ACHN (cell line): Measurements from ENCODE around the gene SLC16A8.

Experiments
- DNase-seq: peaks from one replicate; pipeline ENCODE4 v3.0.0-alpha.2; 2015
- in situ Hi-C: cut with HindIII; loops from 2 replicates; pipeline ENCODE4 v1.10.0; 2017; ENCODE audit warnings: low sequenced_read_pairs, low pct_ligation_motif_present, low pct_unique_long_range_greater_than_20kb

The SLC16A8 gene

GRCh38 chr22:38066381-38067027 is 17.5 kb downstream of the SLC16A8 start:
- in situ Hi-C loops = no loop called here
- no peak for DNase-seq

- DNase-seq = no peak
- in situ Hi-C loops = no loop called here
These were observed 18.4 kb downstream of the SLC16A8 start for GRCh38 chr22:38065539-38065938.

- in situ Hi-C loops = no loop called here
- no peak for DNase-seq
These were observed 21.2 kb downstream of the SLC16A8 start for GRCh38 chr22:38062791-38063190.

- in situ Hi-C loops = no loop called here
These were observed 26.8 kb downstream of the SLC16A8 start, which contains the start of gene PICK1 for GRCh38 chr22:38056969-38057891. TSS of gene PICK1 (plus strand) at chr22:38057404. CDS start at chr22:38057810, 406 bp downstream.

GRCh38 chr22:38051900-38052862 is 31.8 kb downstream of the SLC16A8 start:
- peak; percentile 70 for DNase-seq
- in situ Hi-C loops = no loop called here

More at GRCh38 chr22:38056969-38057891, 26.8 kb downstream of the SLC16A8 start, which contains the start of gene PICK1:
- peak; percentile 90 for DNase-seq

- DNase-seq = no peak
- in situ Hi-C loops = no loop called here
These were observed 32.7 kb downstream of the SLC16A8 start for GRCh38 chr22:38051261-38051660.

- DNase-seq = no peak
- in situ Hi-C loops = no loop called here
These were observed 33.3 kb downstream of the SLC16A8 start for GRCh38 chr22:38050720-38051119.

GRCh38 chr22:38049812-38050619 is 34.0 kb downstream of the SLC16A8 start:
- in situ Hi-C loops = no loop called here
- no peak for DNase-seq

- no peak for DNase-seq
- in situ Hi-C loops = no loop called here
These were observed 37.8 kb downstream of the SLC16A8 start for GRCh38 chr22:38046070-38046748.

- in situ Hi-C loops = no loop called here
- DNase-seq = no peak
These were observed 40.6 kb downstream of the SLC16A8 start for GRCh38 chr22:38043151-38044039.

GRCh38 chr22:38042488-38042790 is 41.5 kb downstream of the SLC16A8 start:
- in situ Hi-C loops = no loop called here
- no peak for DNase-seq

- in situ Hi-C loops = no loop called here
- no peak for DNase-seq
These were observed 42.1 kb downstream of the SLC16A8 start for GRCh38 chr22:38041760-38042487.

- in situ Hi-C loops = no loop called here
These were observed 42.8 kb downstream of the SLC16A8 start for GRCh38 chr22:38040953-38041759.

GRCh38 chr22:38038890-38039812 is 44.8 kb downstream of the SLC16A8 start:
- no peak for DNase-seq
- in situ Hi-C loops = no loop called here

More at GRCh38 chr22:38040953-38041759, 42.8 kb downstream of the SLC16A8 start:
- DNase-seq = no peak
